Amniotic stem cell (primary cell): ENCODE measurements around the gene SFTPB.
A peak's percentile ranks its signal among the peaks of the same experiment; 100 is the strongest.
"Not testable (repeated sequence)": the region's sequence is repeated elsewhere in the genome, so short reads cannot be mapped to it uniquely, and the experiment has no call there.

ENCODE experiments used
- DNase-seq: peaks from one replicate; lab custom pipeline; 2025; lab: John Stamatoyannopoulos, UW

SFTPB gene

DNA sequence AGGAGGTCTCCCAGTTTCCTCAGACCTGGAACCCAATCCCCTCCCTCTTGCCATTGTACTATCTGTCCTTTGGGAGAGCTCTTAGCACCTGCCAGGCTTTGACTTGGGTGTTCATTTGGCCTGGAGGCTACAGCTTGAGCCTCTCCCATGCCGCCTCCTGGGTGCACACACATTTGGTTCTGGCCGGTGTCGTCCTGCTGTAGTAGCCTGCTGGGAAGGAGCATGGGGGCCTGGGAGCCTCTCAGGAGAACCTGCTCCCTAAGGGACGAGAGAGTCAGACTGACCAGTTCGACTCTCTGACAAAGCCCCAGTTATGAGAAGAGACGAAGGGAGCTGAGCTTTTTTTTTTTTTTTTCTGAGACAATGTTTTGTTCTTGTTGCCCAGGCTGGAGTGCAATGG is 7.4 kb upstream of the SFTPB start:
- no peak for DNase-seq

- no peak for DNase-seq
These were observed 6.4 kb upstream of the SFTPB start for GRCh38 chr2:85674417-85674816.

DNA sequence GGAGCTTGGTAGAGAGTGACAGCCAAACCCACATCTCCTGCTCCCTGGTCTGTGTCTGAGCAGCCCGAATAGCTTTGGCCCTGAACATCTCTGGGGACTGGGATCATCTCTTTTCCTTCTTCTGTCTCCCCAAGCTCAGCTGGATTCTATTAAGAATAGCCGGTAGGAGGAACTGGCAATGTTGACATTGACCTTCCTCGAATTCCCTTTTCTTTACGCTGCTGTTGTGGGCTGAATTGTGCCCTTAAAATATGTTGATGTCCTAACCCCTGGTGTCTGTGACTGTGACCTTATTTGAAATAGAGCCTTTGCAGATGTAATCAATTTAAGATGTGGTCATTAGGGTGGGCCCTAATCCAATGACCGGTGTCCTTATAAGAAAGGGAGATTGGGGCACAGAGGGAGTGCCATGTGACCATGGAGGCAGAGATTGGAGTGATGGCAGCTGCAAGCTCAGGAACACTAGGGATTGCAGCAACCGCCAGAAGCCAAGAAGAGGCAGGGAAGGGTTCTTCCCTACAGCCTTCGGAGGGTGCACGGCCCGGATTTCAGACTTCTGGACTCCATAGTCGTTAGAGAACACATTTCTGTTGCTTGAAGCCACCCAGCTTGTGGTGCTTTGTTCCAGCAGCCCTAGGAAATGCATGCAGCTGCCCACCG is 5.8 kb upstream of the SFTPB start:
- no peak for DNase-seq

- no peak for DNase-seq
These were observed 4.5 kb upstream of the SFTPB start for GRCh38 chr2:85672456-85672855.

- not testable (repeated sequence) for DNase-seq
These were observed 2.4 kb upstream of the SFTPB start for GRCh38 chr2:85670416-85670815.

- no peak for DNase-seq
These were observed 1.6 kb upstream of the SFTPB start for GRCh38 chr2:85669549-85669948.

GRCh38 chr2:85668857-85669142 is 801 bp upstream of the SFTPB start:
- no peak for DNase-seq

GRCh38 chr2:85667561-85668008 is 414 bp downstream of the SFTPB start:
- no peak for DNase-seq

- no peak for DNase-seq
These were observed 1.3 kb downstream of the SFTPB start for GRCh38 chr2:85666435-85667316.

DNA sequence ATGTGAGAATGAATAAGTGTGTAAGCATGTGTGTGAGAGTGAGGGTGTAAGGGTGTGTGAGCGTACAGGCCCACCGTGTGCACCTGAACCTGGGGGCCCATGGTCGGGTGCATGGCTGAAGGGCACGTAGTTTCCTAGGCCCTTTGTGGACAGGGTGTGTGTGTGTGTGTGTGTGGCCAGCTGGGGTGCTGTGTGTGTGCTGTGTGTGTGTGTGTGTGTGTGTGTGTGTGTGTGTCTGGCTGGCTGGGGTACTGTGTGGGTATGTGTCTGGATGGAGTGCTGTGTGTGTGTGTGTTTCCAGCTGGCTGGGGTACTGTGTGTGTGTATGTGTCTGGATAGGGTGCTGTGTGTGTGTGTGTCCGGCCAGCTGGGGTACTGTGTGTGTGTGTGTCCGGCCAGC is 2.0 kb downstream of the SFTPB start:
- no peak for DNase-seq

- no peak for DNase-seq
These were observed 2.6 kb downstream of the SFTPB start for GRCh38 chr2:85665264-85665937.

DNA sequence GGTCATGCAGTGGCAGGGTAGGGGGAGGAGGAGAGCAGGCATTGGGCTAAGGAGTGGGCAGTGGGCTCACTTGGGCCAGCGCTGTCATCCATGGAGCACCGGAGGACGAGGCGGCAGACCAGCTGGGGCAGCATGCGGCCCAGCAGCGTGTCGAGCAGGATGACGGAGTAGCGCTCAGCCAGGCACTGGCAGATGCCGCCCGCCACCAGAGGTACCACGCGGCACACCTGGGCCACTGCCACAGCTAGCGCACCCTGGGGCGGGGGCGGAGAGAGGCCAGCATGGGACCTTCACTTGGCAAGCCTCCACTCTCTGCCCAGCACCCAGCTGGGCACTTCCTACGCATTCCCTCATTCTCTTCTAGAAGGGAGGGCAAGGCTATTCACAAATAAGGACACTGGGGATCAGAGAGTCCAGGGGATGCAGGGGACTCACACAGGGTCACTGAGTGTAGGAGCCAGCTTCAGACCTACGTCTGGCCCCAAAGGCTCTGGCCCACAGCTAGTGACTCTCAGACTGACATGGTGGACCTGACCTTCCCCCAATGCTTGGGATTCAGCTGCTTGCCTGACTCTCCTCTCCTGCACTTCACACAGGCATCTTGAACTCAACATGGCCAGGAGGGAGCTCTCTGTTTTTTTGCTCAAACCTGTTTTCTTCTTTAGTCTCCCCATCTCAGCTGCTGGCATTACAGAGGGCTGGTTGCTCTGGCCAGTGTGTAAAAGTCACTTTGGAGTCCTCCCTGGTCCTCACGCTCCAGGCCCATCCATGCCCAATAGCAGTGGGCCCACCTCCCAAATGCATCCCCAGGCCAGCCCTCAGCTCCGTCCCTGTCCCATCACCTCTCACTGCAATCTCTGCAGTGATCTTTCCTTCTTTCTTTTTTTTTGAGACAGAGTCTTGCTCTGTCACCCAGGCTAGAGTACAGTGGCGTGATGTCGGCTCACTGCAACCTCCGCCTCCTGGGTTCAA is 4.1 kb downstream of the SFTPB start:
- no peak for DNase-seq

DNA sequence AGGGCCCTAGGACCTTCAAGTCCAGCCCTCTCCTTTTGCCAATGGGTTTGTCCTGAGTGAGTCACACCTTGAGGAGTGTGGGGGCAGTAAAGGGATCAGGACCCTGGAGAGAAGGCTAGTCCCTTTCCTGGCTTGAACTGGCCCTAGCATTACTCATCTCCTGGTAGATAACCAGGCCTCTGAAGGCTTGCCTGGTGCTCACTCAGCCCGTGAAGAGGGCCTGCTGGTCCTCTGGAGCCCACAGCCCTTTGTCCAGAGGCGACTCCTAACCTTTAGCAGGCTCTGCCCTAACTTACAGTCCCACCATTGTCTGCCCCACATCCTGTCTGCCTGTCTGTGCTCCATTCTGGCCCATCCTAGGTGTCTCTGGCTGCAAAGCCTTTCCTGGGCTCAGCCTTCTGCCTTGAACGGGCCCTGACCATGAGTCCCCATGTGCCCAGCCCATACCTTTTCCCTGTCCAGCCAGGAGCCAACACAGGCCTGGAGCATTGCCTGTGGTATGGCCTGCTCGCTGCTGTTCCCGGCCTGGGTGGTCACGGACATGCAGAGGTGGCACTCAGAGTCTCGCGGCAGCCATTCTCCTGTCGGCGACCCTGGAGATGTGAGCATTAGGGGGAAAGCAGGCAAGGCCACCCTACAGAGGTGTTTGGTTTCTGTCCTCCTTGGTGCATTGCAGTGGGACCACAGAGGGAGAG is 5.0 kb downstream of the SFTPB start:
- DNase-seq, result peak; percentile 47

DNA sequence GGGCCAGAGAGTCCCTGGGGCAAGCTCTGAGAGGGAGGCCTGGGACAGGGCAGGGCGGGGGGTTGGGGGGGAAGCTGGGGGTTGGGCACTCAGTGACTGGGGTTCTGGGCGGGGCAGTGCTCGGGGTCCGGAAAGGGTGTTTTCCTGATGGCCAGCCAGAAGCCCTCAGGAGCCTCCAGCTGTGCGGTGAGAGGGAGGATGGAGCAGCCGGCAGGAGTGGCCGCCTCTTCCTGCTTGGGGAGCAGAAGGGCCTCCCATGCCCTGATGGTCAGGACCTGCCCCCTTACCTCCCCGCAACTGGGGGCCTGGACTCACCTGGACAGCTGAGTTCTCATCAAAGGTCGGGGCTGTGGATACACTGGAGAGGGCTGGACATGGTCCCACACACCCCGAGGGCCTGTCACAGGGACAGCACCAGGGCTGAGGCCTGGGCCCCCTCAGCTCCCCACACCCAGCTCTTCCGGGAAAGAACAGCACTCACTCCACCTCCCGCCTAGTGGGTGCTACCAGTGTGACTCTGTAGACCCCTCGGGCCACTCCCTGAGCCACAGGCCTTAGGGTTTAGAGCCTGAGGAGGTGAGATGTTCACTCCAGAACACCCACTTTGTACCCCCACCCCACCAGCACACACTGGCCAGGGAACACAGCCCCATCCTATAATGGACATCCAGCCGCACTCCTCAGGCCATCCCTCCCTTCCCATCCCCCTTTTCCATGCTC is 6.7 kb downstream of the SFTPB start:
- no peak for DNase-seq

- DNase-seq, result no peak
These were observed 7.3 kb downstream of the SFTPB start for GRCh38 chr2:85660725-85661124.

DNA sequence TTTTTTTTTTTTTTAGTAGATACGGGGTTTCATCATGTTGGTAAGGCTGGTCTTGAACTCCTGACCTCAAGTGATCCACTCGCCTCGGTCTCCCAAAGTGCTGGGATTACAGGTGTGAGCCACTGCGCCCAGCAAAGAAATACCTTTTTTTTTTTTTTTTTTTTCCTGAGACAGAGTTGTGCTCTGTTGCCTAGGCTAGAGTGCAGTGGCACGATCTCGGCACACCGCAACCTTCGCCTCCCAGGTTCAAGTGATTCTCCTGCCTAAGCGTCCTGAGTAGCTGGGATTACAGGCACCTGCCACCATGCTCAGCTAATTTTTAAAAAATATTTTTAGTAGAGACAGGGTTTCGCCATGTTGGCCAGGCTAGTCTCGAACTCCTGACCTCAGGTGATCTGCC is 7.7 kb downstream of the SFTPB start:
- not testable (repeated sequence) for DNase-seq

DNA sequence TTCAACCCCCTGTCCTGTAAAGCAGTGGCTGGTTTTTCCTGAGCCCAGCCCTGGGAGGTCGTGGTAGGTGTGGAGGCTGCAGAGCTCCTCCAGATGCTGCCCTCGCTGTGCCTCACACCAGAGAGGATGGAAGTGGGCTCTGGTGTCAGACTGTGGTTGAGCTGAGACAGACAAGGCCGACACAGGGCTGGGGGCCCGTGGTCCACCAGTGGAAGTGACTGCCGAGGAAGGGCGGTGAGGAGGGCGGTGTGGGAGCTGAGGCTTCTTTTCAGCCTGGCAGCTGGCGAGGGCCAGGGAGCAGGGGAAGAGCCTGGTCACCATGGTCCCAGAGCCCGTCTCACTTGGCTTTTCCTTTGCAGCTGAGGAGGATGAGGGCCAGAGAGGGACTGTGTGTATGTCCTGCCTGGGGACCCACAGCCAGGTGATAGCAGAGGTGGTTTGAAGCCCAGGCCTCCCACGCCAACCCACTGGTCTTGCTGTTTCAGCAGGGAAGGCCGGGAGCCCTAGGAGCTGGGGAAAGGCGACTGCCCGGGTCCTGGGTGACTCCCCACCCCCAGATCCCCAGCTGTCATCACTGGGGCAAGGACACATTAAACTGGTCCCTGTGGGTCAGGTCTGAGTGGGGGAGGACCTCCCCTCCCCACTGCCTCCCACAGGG is 8.5 kb downstream of the SFTPB start:
- no peak for DNase-seq

DNA sequence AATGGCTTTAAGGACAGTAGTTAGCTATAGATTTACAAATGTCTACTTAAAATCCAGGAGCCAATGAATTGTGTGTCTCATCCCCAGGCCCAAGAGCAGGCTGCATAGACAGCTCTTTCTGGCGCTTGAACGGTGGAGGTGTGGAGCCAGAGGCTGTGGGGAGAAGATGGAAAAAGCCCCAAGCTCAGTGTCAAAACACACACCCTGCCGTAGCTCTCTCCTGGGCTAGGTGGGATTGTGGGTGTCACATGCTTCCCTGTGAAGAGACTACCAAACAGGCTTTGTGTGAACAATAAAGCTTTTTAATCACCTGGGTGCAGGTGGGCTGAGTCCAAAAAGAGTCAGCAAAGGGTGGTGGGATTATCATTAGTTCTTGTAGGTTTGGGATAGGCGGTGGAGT is 10.6 kb downstream of the SFTPB start:
- not testable (repeated sequence) for DNase-seq

GRCh38 chr2:85656468-85656867 is 11.5 kb downstream of the SFTPB start:
- DNase-seq, result no peak

GRCh38 chr2:85655961-85656417 is 12.0 kb downstream of the SFTPB start:
- DNase-seq, result peak; percentile 31
